Breast epithelium (tissue), 3 donors: ENCODE results near the gene PTPRF.

Source experiments
- POLR2AphosphoS5 ChIP-seq, 3 donors: sonication (generic); formaldehyde crosslinking; IDR thresholded peaks; one replicate each; pipeline ENCODE4 v1.6.1; 2017; ENCODE audit warnings: antibody characterized with exemption in 3 of 3
- TF ChIP-seq, protein P1 (sequence below), 3 donors: fragments of 450-650 bp; IDR thresholded peaks; one replicate each; pipeline ENCODE4 v1.5.1; 2016 to 2017; ENCODE audit warnings: antibody characterized with exemption in 3 of 3, mild to moderate bottlenecking in 3 of 3, moderate library complexity in 3 of 3

DNA sequence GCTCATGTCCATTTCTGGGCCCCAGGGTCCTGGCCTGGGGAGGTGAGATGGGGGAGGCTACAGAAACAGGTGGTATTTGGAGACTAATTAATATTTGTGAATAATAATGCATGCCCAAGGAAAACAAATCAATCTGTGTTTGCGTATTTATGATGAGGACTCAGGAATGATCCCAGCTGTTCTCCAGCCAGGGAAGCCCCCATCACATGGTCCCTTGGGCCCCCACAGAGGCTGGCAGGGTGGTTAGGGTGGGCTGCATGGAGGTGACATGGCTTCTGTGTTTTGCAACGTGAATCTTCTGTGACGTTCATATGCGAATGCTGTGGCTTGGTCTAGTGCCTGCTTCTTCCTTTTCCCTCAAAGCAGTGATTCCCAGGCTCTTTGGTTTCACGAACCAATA, 10.5 kb downstream of the PTPRF start:
- TF ChIP-seq, protein P1, sequence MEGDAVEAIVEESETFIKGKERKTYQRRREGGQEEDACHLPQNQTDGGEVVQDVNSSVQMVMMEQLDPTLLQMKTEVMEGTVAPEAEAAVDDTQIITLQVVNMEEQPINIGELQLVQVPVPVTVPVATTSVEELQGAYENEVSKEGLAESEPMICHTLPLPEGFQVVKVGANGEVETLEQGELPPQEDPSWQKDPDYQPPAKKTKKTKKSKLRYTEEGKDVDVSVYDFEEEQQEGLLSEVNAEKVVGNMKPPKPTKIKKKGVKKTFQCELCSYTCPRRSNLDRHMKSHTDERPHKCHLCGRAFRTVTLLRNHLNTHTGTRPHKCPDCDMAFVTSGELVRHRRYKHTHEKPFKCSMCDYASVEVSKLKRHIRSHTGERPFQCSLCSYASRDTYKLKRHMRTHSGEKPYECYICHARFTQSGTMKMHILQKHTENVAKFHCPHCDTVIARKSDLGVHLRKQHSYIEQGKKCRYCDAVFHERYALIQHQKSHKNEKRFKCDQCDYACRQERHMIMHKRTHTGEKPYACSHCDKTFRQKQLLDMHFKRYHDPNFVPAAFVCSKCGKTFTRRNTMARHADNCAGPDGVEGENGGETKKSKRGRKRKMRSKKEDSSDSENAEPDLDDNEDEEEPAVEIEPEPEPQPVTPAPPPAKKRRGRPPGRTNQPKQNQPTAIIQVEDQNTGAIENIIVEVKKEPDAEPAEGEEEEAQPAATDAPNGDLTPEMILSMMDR (IDR thresholded peaks at IDR 0.05): no peak
- no peak for TF ChIP-seq POLR2AphosphoS5 (IDR thresholded peaks at IDR 0.05)
